T-cell (primary cell): ENCODE measurements around the gene CFAP77. TPM values are rescaled to one million over a fixed set of nuclear protein-coding genes. Genes with fewer than 3 reads are reported as not detected.

Source experiments
- ATAC-seq, 4 experiments: fragments of 200-7000 bp in 3 of 4; fragments of 150-1000 bp in 1 of 4; cut with Tn5 transposase; replicated peaks in 1 of 4; 1 replicate in 3 of 4; 2 replicates in 1 of 4; pipeline ENCODE4 v1.10.0; 2021; ENCODE audit warnings: moderate library complexity in 3 of 4, mild to moderate bottlenecking in 2 of 4, moderate number of reproducible peaks in 1 of 4
- CTCF ChIA-PET, 2 donors: fragments of 300-600 bp; sonication (Branson Sonifier 250); formaldehyde crosslinking; loops; one replicate each; lab custom pipeline; 2022; ENCODE audit warnings: antibody characterized with exemption in 2 of 2; lab: Charles Lee
- POLR2A ChIA-PET, 2 donors: fragments of 300-600 bp; sonication (Branson Sonifier 250); formaldehyde crosslinking; loops; one replicate each; lab custom pipeline; 2022; ENCODE audit warnings: antibody characterized with exemption in 2 of 2; lab: Charles Lee
- DNase-seq, 35 experiments: peaks; one replicate each; pipeline versions ENCODE4 v3.0.0 to v3.0.0-alpha.2; 2013 to 2023
- H3K27ac ChIP-seq: one replicate; pipeline ENCODE4 v1.5.1; 2013; ENCODE audit warnings: low read length
- H3K27me3 ChIP-seq, 2 experiments: replicated peaks in 1 of 2; 1 replicate in 1 of 2; 2 replicates in 1 of 2; pipeline versions ENCODE4 v1.6.1 to v1.7.0; 2013; ENCODE audit warnings: low read length in 1 of 2, mixed read lengths in 1 of 2; ENCODE audit not compliant: control insufficient read depth in 2 of 2, insufficient read depth in 2 of 2; ENCODE audit errors: extremely low read depth in 1 of 2
- H3K36me3 ChIP-seq, 2 donors: 1 replicate in 1 of 2; 2 replicates in 1 of 2; pipeline versions ENCODE4 v1.6.1 to v1.7.0; 2013; ENCODE audit warnings: low read length in 1 of 2; ENCODE audit not compliant: control insufficient read depth in 2 of 2, insufficient read depth in 1 of 2; ENCODE audit errors: extremely low read depth in 1 of 2
- H3K4me1 ChIP-seq, 2 experiments: 1 replicate in 1 of 2; 2 replicates in 1 of 2; pipeline versions ENCODE4 v1.6.1 to v1.7.0; 2013; ENCODE audit warnings: low read length in 2 of 2, mixed read lengths in 1 of 2; ENCODE audit not compliant: insufficient read depth in 2 of 2, control insufficient read depth in 1 of 2; ENCODE audit errors: extremely low read depth in 1 of 2
- H3K4me3 ChIP-seq, 2 donors: 1 replicate in 1 of 2; 2 replicates in 1 of 2; pipeline versions ENCODE4 v1.5.1 to v1.7.0; 2013; ENCODE audit warnings: mild to moderate bottlenecking in 2 of 2, low read length in 1 of 2, moderate library complexity in 1 of 2; ENCODE audit not compliant: control insufficient read depth in 1 of 2; ENCODE audit errors: extremely low read depth in 1 of 2
- H3K9me3 ChIP-seq: 2 replicates; pipeline ENCODE4 v1.7.0; 2013
- H3K27ac Mint-ChIP-seq, 2 donors: one replicate each; pipeline ENCODE4 v1.8.0; 2020 to 2021; ENCODE audit warnings: mild to moderate bottlenecking in 2 of 2, mixed read lengths in 2 of 2
- H3K27me3 Mint-ChIP-seq, 2 donors: one replicate each; pipeline ENCODE4 v1.8.0; 2021 to 2022; ENCODE audit warnings: mixed read lengths in 2 of 2
- H3K36me3 Mint-ChIP-seq: one replicate; pipeline ENCODE4 v1.8.0; 2021; ENCODE audit warnings: mixed read lengths
- H3K4me1 Mint-ChIP-seq, 3 donors: one replicate each; pipeline ENCODE4 v1.8.0; 2020 to 2022; ENCODE audit warnings: mixed read lengths in 3 of 3, mild to moderate bottlenecking in 1 of 3
- H3K4me3 Mint-ChIP-seq, 3 donors: one replicate each; pipeline ENCODE4 v1.8.0; 2020 to 2022; ENCODE audit warnings: mild to moderate bottlenecking in 3 of 3, mixed read lengths in 3 of 3, moderate library complexity in 3 of 3
- H3K9me3 Mint-ChIP-seq, 3 donors: one replicate each; pipeline ENCODE4 v1.8.0; 2020 to 2022; ENCODE audit warnings: mixed read lengths in 3 of 3
- WGBS: methylation state at CpG from one replicate; pipeline ENCODE4 v1.1.5; 2013; ENCODE audit warnings: missing lambda C conversion rate; ENCODE audit not compliant: insufficient coverage; 5-methylcytosine and 5-hydroxymethylcytosine counted together
- total RNA-seq, 35 experiments: library from RNA in 6 of 35; stranded (reverse) in 6 of 35; fragments of 120-200 nt in 1 of 35; gene quantifications; one replicate each; pipeline versions ENCODE4 v1.2.1 to v1.2.4 and lab custom pipeline; 2013 to 2026

The CFAP77 gene
- not detected for total RNA-seq
- total RNA-seq (2013), result not detected
- 0 to 0.12 (median 0) reads per million in 29 experiments for total RNA-seq (lab: John Stamatoyannopoulos, UW)

DNA sequence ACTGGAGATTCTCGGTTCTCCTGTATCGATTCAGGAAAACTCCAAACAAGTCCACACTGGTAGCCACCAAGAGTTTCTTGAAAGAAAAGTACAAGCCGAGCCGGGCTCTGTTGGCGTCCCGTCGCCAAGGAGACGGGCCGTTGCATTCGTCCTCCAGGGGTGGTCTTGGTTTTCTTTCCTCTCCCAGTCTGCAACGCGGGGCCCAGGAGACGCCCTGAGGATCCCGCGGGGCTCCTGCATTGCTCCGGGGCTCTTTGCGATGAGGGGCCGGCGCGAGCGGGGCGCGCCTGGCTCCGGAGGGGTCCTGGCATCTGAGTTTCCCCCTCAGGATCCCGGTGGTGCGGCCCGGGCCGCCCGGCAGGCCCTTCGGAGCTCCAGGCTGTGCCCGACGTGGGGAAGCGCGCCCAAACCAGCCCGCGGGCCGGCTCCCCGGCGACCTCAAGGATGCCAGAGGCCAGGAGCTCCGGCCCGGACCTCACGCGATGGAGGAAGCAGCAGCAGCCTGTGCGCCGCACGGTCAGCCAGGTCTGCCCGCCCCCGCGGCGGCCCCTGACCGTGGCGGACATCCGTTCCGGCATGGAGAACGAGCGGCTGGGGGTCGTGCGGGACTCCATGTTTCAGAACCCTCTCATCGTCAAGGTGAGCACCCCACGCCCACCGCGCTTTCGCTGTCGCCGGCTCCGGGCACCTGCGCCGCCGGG lies at the start of gene CFAP77:
TSS of gene CFAP77 (plus strand) at position 384 of the 701 bp plus-strand sequence. CDS start at position 445, 61 bp downstream.
- H3K27ac Mint-ChIP-seq, result no peak within 1 kb of the TSS
- CTCF ChIA-PET, result interaction anchor here in 1 of 2 donors (0.5 to 0.6 kb wide), 2 partner anchors 74 to 823 kb away, joined by 5 to 7 read pairs; no protein-coding TSS in a partner anchor
- peak in 31 of 35 experiments; percentile 8 to 68 (median 29) for DNase-seq

GRCh38 chr9:132364068-132364467 lies 45.9 kb upstream of the CFAP77 start:
- H3K9me3 Mint-ChIP-seq, result no peaks in the 10 kb centered on the region
- WGBS, result 97% methylated on average over 8 of the region's 9 CpGs
- Histone ChIP-seq H3K27ac (no peak overlapping the region), H3K36me3 (no peaks in the 10 kb centered on the region), H3K9me3 (no peaks in the 10 kb centered on the region), H3K27me3 (no peaks in the 10 kb centered on the region), H3K4me3 (no peak overlapping the region), H3K4me1 (no peaks in the 10 kb centered on the region)
- no peaks in the 10 kb centered on the region for H3K4me1 Mint-ChIP-seq
- H3K27me3 Mint-ChIP-seq, result no peaks in the 10 kb centered on the region
- no peak overlapping the region for H3K27ac Mint-ChIP-seq
- DNase-seq (no peak), ATAC-seq (no peak)
- CTCF ChIA-PET, result no interaction called here
- POLR2A ChIA-PET, result no interaction called here
- no peaks in the 10 kb centered on the region for H3K36me3 Mint-ChIP-seq
- no peak overlapping the region for H3K4me3 Mint-ChIP-seq

More for the DNA sequence above, at the start of gene CFAP77:
- H3K4me1 Mint-ChIP-seq, result peaks cover 38 to 46% (median 46%) of the 10 kb centered on the region in 3 donors
- no peaks in the 10 kb centered on the region for H3K36me3 Mint-ChIP-seq
- no peaks in the 10 kb centered on the region for H3K9me3 Mint-ChIP-seq
- POLR2A ChIA-PET, result interaction anchor here in 1 of 2 donors (0.6 kb wide), 1 partner anchor 94 kb away, joined by 3 read pairs; no protein-coding TSS in a partner anchor
- H3K27ac ChIP-seq, result no peak within 1 kb of the TSS
- H3K4me3 ChIP-seq, result peak within 1 kb of the TSS; percentile 26 to 67
- ATAC-seq, result peak in 3 of 4 experiments; percentile 18 to 26 (median 25)
- 2% methylated on average over 62 of the region's 69 CpGs for WGBS
- peak within 1 kb of the TSS; percentile 66 to 78 (median 74) for H3K4me3 Mint-ChIP-seq
- peaks cover 12 to 44% of the 10 kb centered on the region in 2 experiments for H3K4me1 ChIP-seq
- no peaks in the 10 kb centered on the region for H3K9me3 ChIP-seq
- peaks cover 28 to 41% of the 10 kb centered on the region in 2 donors for H3K27me3 Mint-ChIP-seq
- H3K36me3 ChIP-seq, result no peaks in the 10 kb centered on the region
- H3K27me3 ChIP-seq, result peaks cover 14 to 37% of the 10 kb centered on the region in 2 experiments

DNA sequence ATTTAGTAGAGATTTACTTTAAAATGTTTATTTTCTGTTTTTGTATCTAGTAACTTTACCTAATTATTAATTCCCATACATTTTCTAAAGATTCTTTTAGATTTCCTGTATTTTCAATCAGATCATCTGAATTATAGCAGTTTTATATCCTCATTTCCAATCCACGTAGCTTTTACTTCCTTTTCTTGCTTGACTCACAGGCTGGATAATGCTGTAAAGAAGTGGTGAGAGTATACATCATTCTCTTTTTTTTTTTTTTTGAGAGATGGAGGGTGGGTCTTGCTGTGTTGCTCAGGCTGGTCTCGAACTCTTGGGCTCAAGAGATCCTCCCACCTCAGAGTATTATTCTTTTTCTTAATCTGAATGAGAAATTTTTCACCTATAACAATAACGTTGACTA lies 44.0 kb upstream of the CFAP77 start:
- Histone ChIP-seq H3K4me1 (no peaks in the 10 kb centered on the region), H3K9me3 (no peaks in the 10 kb centered on the region), H3K36me3 (no peaks in the 10 kb centered on the region), H3K4me3 (no peak overlapping the region), H3K27me3 (no peaks in the 10 kb centered on the region), H3K27ac (no peak overlapping the region)
- ChIA-PET CTCF (no interaction called here), POLR2A (no interaction called here)
- Mint-ChIP-seq H3K27ac (no peak overlapping the region), H3K4me3 (no peak overlapping the region), H3K27me3 (no peaks in the 10 kb centered on the region), H3K4me1 (no peaks in the 10 kb centered on the region), H3K36me3 (no peaks in the 10 kb centered on the region), H3K9me3 (no peaks in the 10 kb centered on the region)
- ATAC-seq, result no peak
- no peak for DNase-seq
- WGBS, result no CpG with 5 or more reads among the region's 3 CpGs

- Mint-ChIP-seq H3K9me3 (no peaks in the 10 kb centered on the region), H3K27me3 (no peaks in the 10 kb centered on the region), H3K4me1 (no peaks in the 10 kb centered on the region), H3K27ac (no peak overlapping the region), H3K4me3 (no peak overlapping the region), H3K36me3 (no peaks in the 10 kb centered on the region)
- no peak for ATAC-seq
- ChIA-PET POLR2A (no interaction called here), CTCF (no interaction called here)
- Histone ChIP-seq H3K4me1 (no peaks in the 10 kb centered on the region), H3K4me3 (no peak overlapping the region), H3K27me3 (no peaks in the 10 kb centered on the region), H3K27ac (no peak overlapping the region), H3K36me3 (no peaks in the 10 kb centered on the region), H3K9me3 (no peaks in the 10 kb centered on the region)
- DNase-seq, result no peak
- WGBS, result 100% methylated on average over 2 of the region's 4 CpGs
Observed at GRCh38 chr9:132366481-132366880, 43.5 kb upstream of the CFAP77 start.

- Mint-ChIP-seq H3K4me3 (no peak overlapping the region), H3K4me1 (peaks cover 6 to 10% (median 7%) of the 10 kb centered on the region in 3 donors), H3K9me3 (no peaks in the 10 kb centered on the region), H3K36me3 (no peaks in the 10 kb centered on the region), H3K27ac (no peak overlapping the region), H3K27me3 (no peaks in the 10 kb centered on the region)
- H3K9me3 ChIP-seq, result no peaks in the 10 kb centered on the region
- WGBS, result 72% methylated on average over 8 of the region's 13 CpGs
- H3K4me3 ChIP-seq, result no peak overlapping the region
- no peak for DNase-seq
- peaks cover 0 to 5% of the 10 kb centered on the region in 2 experiments for H3K4me1 ChIP-seq
- no peaks in the 10 kb centered on the region for H3K27me3 ChIP-seq
- ChIA-PET CTCF (no interaction called here), POLR2A (no interaction called here)
- no peak overlapping the region for H3K27ac ChIP-seq
- H3K36me3 ChIP-seq, result no peaks in the 10 kb centered on the region
- ATAC-seq, result no peak
Observed at GRCh38 chr9:132367613-132368313, 42.2 kb upstream of the CFAP77 start.

DNA sequence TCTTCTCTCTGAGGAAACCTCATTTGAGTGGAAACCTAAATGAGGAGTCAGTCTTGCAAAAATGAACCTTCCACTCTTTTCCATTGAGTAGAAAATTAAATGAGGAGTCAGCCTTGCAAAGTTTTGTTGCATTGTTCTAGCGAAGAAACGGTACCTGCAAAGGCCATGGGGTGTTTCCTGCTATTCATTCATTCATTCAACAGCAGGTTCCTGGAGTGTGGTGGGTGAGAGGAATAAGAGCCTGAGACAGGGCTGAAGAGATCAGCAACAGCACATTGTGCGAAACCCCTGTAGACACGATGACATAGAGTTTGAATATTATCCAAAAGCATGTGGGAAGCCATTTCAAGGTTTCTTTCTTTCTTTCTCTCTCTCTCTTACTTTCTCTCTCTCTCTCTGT lies 40.6 kb upstream of the CFAP77 start:
- no CpG with 5 or more reads among the region's 4 CpGs for WGBS
- no peak overlapping the region for H3K27ac Mint-ChIP-seq
- POLR2A ChIA-PET, result no interaction called here
- CTCF ChIA-PET, result no interaction called here
- peaks cover 0 to 10% of the 10 kb centered on the region in 2 experiments for H3K4me1 ChIP-seq
- H3K4me1 Mint-ChIP-seq, result peaks cover 11 to 19% (median 16%) of the 10 kb centered on the region in 3 donors
- no peaks in the 10 kb centered on the region for H3K27me3 ChIP-seq
- H3K27me3 Mint-ChIP-seq, result no peaks in the 10 kb centered on the region
- no peaks in the 10 kb centered on the region for H3K36me3 ChIP-seq
- no peak for DNase-seq
- no peaks in the 10 kb centered on the region for H3K36me3 Mint-ChIP-seq
- no peaks in the 10 kb centered on the region for H3K9me3 Mint-ChIP-seq
- ATAC-seq, result no peak
- no peak overlapping the region for H3K4me3 ChIP-seq
- H3K9me3 ChIP-seq, result no peaks in the 10 kb centered on the region
- H3K27ac ChIP-seq, result no peak overlapping the region
- H3K4me3 Mint-ChIP-seq, result no peak overlapping the region
